GM12801 (cell line): ENCODE data around the gene NDUFA3.

Experiments
- TF ChIP-seq, protein P1 (sequence below): IDR thresholded peaks from one replicate; pipeline ENCODE4 v1.5.1; 2011; ENCODE audit warnings: control low read depth; ENCODE audit not compliant: insufficient read length; ENCODE audit errors: extremely low read depth

The NDUFA3 gene

GRCh38 chr19:54137699-54138488, 35.2 kb downstream of the NDUFA3 start, which contains the start of gene CNOT3:
TSS of gene CNOT3 (plus strand) at chr19:54137762. CDS start at chr19:54142979, 5,217 bp downstream.
- TF ChIP-seq, protein P1, sequence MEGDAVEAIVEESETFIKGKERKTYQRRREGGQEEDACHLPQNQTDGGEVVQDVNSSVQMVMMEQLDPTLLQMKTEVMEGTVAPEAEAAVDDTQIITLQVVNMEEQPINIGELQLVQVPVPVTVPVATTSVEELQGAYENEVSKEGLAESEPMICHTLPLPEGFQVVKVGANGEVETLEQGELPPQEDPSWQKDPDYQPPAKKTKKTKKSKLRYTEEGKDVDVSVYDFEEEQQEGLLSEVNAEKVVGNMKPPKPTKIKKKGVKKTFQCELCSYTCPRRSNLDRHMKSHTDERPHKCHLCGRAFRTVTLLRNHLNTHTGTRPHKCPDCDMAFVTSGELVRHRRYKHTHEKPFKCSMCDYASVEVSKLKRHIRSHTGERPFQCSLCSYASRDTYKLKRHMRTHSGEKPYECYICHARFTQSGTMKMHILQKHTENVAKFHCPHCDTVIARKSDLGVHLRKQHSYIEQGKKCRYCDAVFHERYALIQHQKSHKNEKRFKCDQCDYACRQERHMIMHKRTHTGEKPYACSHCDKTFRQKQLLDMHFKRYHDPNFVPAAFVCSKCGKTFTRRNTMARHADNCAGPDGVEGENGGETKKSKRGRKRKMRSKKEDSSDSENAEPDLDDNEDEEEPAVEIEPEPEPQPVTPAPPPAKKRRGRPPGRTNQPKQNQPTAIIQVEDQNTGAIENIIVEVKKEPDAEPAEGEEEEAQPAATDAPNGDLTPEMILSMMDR, result no peak

DNA sequence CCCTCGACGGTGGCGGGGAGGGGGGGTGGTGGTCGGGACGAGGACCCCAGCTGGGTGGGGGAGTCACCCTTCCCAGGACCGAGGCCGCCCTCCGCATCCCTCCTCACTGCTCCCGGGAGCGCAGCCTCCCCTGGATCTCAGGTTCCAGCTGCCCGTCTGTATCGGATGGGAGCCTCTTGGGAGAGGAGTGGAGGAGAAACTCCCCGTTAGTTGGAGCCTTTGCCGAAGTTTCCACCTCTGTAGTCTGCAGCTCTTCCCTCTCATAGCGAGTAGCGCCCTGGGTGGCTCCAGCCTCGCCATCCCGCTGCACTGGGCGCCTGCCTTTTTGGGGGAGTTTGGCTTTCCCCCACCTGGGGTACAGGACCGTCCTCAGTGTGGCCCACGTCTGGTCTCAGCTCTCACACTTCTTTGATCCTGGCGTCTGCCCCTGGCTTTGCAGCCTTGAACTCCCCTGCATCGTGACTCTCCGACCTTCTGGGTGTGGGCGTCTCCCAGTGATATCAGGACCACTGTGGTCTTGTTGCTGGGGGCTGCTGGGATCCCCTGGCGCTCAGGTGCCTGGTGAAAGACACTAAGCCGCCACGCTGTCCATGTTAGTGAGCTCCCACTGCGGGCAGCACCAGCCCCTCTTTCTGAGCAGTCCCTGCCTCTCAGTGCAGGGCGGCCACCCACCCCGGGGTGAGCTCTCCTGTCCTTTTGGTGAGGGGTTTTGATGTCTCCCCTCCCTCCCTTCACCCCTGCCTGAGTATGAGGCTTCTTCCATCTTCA, 36.0 kb downstream of the NDUFA3 start:
- TF ChIP-seq, protein P1, result no peak

DNA sequence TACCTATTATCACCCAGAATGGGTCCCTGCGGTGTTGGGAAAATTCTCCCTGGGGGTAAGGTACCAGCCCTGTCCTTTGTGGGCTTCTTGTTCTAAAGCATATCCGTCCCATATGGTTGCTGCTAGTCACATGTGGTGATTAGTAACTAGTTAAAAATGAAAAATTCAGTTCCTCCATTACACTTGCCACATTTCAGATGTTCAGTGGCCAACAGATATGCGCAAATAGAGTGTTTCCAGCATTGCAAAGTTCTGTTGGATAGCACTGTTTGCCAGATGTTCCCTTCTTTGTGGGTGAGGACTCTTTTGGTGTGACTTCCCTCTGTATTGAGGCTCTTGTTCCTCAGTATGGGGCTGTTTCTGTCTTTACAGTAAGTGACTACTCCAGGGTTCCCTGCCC, 38.7 kb downstream of the NDUFA3 start:
- TF ChIP-seq, protein P1, result no peak

- TF ChIP-seq, protein P1, result no peak
Observed at GRCh38 chr19:54142166-54142780, 39.6 kb downstream of the NDUFA3 start.

DNA sequence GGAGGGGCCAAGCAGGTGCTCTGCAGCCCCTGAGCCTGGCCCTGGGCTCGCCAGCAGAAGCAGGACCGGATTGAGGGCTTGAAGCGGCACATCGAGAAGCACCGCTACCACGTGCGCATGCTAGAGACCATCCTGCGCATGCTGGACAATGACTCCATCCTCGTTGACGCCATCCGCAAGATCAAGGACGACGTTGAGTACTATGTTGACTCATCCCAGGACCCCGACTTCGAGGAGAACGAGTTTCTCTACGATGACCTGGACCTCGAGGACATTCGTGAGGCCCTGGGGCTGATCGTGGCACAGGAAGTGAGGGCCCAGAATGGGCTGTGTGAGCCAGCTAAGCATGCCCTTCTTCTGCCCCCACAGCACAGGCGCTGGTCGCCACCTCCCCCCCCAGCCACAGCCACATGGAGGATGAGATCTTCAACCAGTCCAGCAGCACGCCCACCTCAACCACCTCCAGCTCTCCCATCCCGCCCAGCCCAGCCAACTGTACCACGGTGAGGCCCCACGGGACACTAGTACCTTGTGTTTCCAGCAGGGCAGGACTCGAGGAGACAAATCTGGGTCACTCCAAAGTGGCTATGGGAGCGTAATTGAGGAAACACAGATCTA, 43.0 kb downstream of the NDUFA3 start:
- TF ChIP-seq, protein P1, result no peak

- TF ChIP-seq, protein P1, result no peak
Observed at GRCh38 chr19:54147676-54148075, 45.0 kb downstream of the NDUFA3 start.

DNA sequence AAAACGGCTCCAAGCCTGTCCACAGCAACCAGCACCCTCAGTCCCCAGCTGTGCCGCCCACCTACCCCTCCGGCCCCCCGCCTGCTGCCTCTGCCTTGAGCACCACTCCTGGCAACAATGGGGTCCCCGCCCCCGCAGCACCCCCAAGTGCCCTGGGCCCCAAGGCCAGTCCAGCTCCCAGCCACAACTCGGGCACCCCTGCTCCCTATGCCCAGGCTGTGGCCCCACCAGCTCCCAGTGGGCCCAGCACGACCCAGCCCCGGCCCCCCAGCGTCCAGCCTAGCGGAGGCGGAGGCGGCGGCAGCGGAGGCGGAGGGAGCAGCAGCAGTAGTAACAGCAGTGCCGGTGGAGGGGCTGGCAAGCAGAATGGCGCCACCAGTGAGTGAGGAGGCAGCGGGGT, 45.5 kb downstream of the NDUFA3 start:
- TF ChIP-seq, protein P1, result no peak
